SJSA1 (cell line): ENCODE measurements around the gene ST7. TPM values are rescaled to one million over a fixed set of nuclear protein-coding genes. Genes with fewer than 3 reads are reported as not detected.

Source experiments
- DNase-seq, 2 experiments: peaks; one replicate each; pipeline ENCODE4 v3.0.0-alpha.2; 2015 to 2020; ENCODE audit warnings: low spot score in 2 of 2, low read depth in 1 of 2
- H3K27ac ChIP-seq: fragments of 250-450 bp; sonication (Bioruptor Pico); 2 replicates; pipeline ENCODE4 v1.5.1; 2020; ENCODE audit warnings: mild to moderate bottlenecking, moderate library complexity
- H3K27me3 ChIP-seq: fragments of 250-450 bp; sonication (Bioruptor Pico); replicated peaks from 2 replicates; pipeline ENCODE4 v1.5.1; 2020; ENCODE audit warnings: mild to moderate bottlenecking, moderate library complexity
- H3K36me3 ChIP-seq: fragments of 250-450 bp; sonication (Bioruptor Pico); 2 replicates; pipeline ENCODE4 v1.5.1; 2020; ENCODE audit warnings: mild to moderate bottlenecking
- H3K4me1 ChIP-seq: fragments of 250-450 bp; sonication (Bioruptor Pico); replicated peaks from 2 replicates; pipeline ENCODE4 v1.6.1; 2021; ENCODE audit warnings: mild to moderate bottlenecking
- H3K4me3 ChIP-seq: fragments of 250-450 bp; sonication (Bioruptor Pico); 2 replicates; pipeline ENCODE4 v1.5.1; 2020; ENCODE audit warnings: mild to moderate bottlenecking
- H3K9me3 ChIP-seq: fragments of 250-450 bp; sonication (Bioruptor Pico); replicated peaks from 2 replicates; pipeline ENCODE4 v1.5.1; 2020; ENCODE audit warnings: mild to moderate bottlenecking
- total RNA-seq: library from RNA; depleted of rRNA; stranded (reverse); fragments of >200 nt; shearing (Covaris generic); gene quantifications from 2 replicates; pipeline ENCODE4 v1.2.3, GENCODE V29; 2014; rRNA removed

ST7 gene
- total RNA-seq, 1 experiment from 2014 or later = 14.7 TPM

DNA sequence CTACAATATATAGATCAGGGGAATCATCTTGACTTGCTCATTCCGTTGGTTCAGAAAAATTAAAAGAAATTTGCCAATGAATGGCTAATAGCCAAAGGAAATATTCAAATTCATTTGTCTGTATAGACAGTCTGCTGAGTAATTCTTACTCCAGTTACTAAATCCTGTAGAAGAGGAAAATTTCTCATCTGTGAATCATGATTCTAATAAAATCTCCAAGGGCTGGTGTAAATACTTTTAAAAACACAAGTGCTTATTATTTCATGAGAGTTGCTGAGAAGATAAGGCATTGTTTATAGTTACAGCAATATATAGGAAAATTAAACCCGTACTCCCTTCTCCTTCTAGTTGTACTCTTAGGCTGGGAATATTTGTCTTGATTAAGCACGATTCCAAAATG is 316.6 kb downstream of the ST7 start:
- Histone ChIP-seq H3K36me3 (no peaks in the 10 kb centered on the region), H3K27me3 (no peaks in the 10 kb centered on the region), H3K4me3 (no peak overlapping the region), H3K4me1 (peaks cover 45% of the 10 kb centered on the region), H3K27ac (peak overlapping the region; percentile 97), H3K9me3 (no peaks in the 10 kb centered on the region)
- no peak for DNase-seq

DNA sequence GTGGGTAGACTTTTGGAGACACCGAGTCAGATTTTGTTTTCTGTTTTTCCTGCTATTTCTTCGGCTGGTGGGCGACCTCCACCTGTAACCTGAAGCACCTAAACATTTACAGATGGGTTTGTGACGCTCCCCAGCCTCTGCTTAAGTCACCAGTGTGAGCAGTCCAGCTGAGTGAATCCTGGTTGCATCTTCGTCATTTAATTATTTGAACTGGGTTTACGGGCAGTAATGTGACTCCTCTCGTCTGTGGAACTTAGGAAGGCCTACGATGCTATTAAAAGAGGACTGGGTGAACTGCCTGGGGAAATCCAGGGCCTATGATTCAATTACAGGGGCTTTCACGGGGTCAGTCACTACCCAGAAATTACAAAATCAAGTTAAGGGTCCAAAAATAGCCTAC is 317.1 kb downstream of the ST7 start:
- Histone ChIP-seq H3K9me3 (no peaks in the 10 kb centered on the region), H3K36me3 (no peaks in the 10 kb centered on the region), H3K4me3 (no peak overlapping the region), H3K27me3 (no peaks in the 10 kb centered on the region), H3K27ac (peak overlapping the region; percentile 97), H3K4me1 (peaks cover 45% of the 10 kb centered on the region)
- peak in 1 of 2 experiments; percentile 60 for DNase-seq

DNA sequence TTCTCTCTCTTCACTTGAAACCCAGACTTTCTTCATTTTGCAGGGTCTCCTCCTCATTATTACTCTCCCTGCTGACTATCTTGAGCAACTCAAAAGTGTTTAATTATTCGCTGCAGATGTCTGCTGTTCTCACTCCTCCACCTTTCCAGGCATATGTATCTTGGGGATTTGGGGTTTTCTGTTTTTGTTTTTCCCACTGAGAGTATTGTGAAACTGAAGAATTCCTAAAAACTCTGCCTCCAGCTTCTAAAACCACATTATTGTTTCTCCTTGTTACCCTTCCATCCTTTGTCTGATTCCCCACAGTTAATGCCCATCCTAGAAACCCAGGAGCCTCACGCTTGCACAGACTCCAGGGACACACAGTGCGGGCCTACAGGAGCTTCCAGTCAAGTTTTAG is 318.3 kb downstream of the ST7 start:
- no peak for DNase-seq

DNA sequence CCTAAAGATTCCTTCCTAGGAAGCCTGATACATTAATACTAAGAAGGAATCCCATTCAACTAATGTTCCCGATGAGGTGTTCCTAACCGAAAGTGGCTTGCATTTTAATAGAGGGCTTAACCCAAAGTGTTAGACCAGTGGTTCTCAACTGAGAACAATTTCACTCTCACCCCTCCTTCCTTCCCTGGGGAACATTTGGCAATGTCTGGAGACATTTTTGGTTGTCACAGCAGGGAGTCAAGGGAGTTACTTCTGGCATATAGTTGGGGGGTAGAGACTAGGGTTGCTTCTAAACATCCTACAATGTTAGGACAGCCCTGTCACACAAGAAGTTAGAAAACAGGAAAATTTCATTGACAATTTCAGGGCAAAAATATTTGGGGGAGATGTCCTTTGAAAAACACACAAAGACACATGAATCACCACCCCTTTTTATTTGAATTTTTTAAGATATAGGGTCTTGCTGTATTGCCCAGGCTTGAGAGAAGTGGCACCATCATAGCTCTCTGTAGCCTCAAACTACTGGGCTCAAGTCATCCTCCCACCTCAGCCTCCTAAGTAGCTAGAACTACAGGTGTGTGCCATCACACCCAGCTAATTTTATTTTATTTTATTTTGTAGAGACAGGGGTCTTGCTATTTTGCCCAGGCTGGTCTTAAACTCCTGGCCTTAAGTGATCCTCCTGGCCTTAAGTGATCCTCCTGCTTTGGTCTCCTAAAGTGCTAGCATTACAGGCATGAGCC is 318.9 kb downstream of the ST7 start:
- H3K9me3 ChIP-seq = no peaks in the 10 kb centered on the region
- H3K4me3 ChIP-seq = no peak overlapping the region
- peaks cover 36% of the 10 kb centered on the region for H3K4me1 ChIP-seq
- no peaks in the 10 kb centered on the region for H3K36me3 ChIP-seq
- no peaks in the 10 kb centered on the region for H3K27me3 ChIP-seq
- H3K27ac ChIP-seq = no peak overlapping the region
- DNase-seq = no peak

More for the DNA sequence above, 318.3 kb downstream of the ST7 start:
- H3K9me3 ChIP-seq = no peaks in the 10 kb centered on the region
- peaks cover 42% of the 10 kb centered on the region for H3K4me1 ChIP-seq
- no peak overlapping the region; the same call in 1 of the 2 replicates for H3K27ac ChIP-seq
- H3K36me3 ChIP-seq = no peaks in the 10 kb centered on the region
- no peaks in the 10 kb centered on the region for H3K27me3 ChIP-seq
- no peak overlapping the region for H3K4me3 ChIP-seq

DNA sequence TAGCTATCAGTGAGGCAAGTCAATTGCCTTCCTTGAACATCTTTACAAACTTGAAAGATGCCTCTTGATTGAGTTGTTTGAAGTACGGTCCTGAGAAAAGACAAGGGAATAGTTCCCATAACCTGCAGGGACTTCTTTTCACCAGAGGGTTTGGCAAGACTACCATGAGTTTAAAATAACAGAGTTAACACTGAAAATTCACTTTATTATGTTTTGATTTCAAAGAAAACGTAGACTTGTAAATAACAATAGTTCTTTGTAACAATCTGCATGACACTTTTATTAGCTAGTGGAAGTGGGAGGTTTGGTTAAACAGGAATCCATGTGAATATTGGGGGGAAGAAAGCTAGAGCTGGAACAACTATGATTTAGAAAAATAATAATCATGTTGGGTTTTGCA is 320.0 kb downstream of the ST7 start:
- Histone ChIP-seq H3K27me3 (no peaks in the 10 kb centered on the region), H3K9me3 (no peaks in the 10 kb centered on the region), H3K4me3 (no peak overlapping the region), H3K36me3 (no peaks in the 10 kb centered on the region), H3K4me1 (peaks cover 28% of the 10 kb centered on the region), H3K27ac (no peak overlapping the region)
- no peak for DNase-seq

DNA sequence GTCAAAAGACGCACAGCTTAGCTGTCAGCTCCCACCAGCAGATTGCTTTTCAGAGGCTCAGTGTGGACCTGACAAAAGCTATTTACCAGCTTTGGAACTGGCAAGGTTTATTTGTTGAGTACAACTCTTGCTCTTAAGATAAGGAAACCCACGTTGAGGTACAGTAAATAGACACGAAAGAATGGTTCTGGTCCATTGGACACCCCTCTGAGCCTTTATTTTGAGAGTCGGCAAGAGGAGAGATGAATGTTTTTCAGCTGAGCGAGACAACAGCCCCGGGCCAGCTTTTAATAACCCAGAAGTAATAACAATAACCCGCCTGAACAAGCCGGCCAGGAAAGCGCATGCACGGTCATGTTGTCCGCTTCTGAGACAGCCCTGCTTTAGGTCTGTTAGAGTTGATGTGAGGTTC is 320.5 kb downstream of the ST7 start:
- Histone ChIP-seq H3K9me3 (no peaks in the 10 kb centered on the region), H3K27ac (no peak overlapping the region), H3K36me3 (no peaks in the 10 kb centered on the region), H3K4me3 (no peak overlapping the region), H3K4me1 (peaks cover 27% of the 10 kb centered on the region), H3K27me3 (no peaks in the 10 kb centered on the region)
- DNase-seq = no peak

DNA sequence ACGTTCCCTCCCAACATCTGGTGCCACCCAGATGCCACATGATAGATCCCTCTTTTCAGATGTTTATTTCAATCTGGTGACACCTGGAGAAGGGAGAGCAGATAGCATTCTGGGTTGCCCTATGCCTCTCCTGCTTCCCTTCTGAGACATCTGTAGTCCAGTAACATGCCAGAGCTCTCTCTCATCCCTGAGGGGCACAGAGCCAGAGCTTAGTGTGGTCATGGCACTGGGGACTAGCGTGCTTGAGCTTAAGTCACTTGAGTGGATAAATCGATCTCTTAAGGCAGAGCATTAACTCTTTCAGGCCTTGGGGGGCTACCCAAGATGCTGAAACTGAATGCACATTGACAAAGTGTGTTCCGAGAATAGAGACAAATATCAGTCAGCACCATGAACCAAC is 321.6 kb downstream of the ST7 start:
- no peaks in the 10 kb centered on the region for H3K9me3 ChIP-seq
- H3K27me3 ChIP-seq = no peaks in the 10 kb centered on the region
- H3K27ac ChIP-seq = no peak overlapping the region
- no peak for DNase-seq
- H3K4me1 ChIP-seq = peaks cover 21% of the 10 kb centered on the region
- no peak overlapping the region for H3K4me3 ChIP-seq
- no peaks in the 10 kb centered on the region for H3K36me3 ChIP-seq

DNA sequence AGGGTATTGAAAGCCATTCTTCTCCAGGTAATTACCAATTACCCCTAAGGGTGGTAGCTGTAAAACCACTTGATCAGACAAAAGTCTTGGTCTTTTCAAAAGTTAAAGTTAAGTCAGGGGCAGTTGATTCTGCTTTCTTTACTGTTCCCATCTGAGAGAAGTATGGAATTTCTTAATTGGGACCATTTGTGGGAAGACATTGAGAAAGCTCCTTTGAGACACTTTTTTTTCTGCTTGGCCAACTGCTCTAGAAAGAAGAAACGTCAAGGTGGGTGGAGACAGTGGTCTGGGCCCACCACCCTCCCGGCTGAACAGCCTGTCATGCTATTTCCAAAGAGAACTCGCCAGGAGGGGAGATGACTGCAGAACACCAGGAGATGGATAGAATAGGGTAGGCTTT is 324.3 kb downstream of the ST7 start:
- no peak overlapping the region for H3K27ac ChIP-seq
- H3K4me3 ChIP-seq = no peak overlapping the region
- no peak for DNase-seq
- H3K4me1 ChIP-seq = peaks cover 31% of the 10 kb centered on the region
- H3K9me3 ChIP-seq = no peaks in the 10 kb centered on the region
- H3K27me3 ChIP-seq = no peaks in the 10 kb centered on the region
- no peaks in the 10 kb centered on the region for H3K36me3 ChIP-seq

DNA sequence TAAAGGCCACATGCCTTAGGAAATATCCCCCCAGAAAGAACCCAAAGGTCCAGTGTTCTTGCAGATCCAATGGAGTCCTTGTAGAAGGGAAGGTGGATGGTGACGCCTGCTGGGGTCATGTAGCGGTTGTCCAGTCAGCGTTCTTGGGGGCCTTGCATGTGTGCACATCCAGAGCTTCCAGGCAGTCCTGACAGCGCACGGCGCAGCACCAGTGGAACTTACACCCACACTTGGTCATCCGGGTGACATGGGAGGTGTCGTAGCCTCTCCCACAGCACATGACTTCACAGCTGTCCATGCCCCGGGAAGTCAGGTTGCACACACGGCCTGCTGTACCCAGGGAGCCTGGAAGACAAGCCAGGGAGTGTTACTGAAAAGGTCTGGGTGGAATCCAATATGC is 324.7 kb downstream of the ST7 start:
- H3K4me1 ChIP-seq = peaks cover 35% of the 10 kb centered on the region
- H3K4me3 ChIP-seq = no peak overlapping the region
- H3K27me3 ChIP-seq = no peaks in the 10 kb centered on the region
- no peak overlapping the region for H3K27ac ChIP-seq
- no peak for DNase-seq
- H3K9me3 ChIP-seq = no peaks in the 10 kb centered on the region
- H3K36me3 ChIP-seq = no peaks in the 10 kb centered on the region

DNA sequence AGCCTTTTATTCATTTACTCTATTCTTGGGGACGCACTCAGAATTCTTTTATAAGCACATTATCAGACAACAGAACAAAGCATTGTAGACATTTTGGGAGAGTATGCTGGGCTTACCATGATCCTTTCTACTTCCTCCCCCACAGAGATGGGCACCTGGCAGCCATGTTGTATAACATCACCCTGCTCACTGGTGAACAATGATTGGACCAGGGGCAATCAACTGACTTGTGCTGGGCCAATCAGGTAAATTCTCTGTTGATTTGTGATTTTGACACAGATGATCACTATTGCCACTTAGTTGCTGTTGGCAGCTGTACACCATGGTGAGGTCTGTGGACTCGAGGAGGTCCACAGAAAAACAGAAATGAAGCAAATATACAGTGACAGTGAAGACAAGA is 325.9 kb downstream of the ST7 start:
- Histone ChIP-seq H3K4me1 (peaks cover 46% of the 10 kb centered on the region), H3K27me3 (no peaks in the 10 kb centered on the region), H3K4me3 (no peak overlapping the region), H3K36me3 (no peaks in the 10 kb centered on the region), H3K9me3 (no peaks in the 10 kb centered on the region), H3K27ac (no peak overlapping the region)
- DNase-seq = no peak

Other genes starting within 250 kb of the ST7 start
- gene CAPZA2, start 90.9 kb upstream of the ST7 start, total RNA-seq = 157 and 250 TPM in 2 replicates